HEK293 (cell line): ENCODE results near the gene EME2.

Experiments used
- BCL11B ChIP-seq: fragments of 450-650 bp; formaldehyde crosslinking; IDR thresholded peaks from 2 replicates; pipeline ENCODE4 v1.5.1; 2016; ENCODE audit warnings: low read depth, missing biosample characterization, missing genetic modification characterization
- GLIS1 ChIP-seq: fragments of 450-650 bp; formaldehyde crosslinking; IDR thresholded peaks from 2 replicates; pipeline ENCODE4 v1.5.1; 2016; ENCODE audit warnings: missing biosample characterization, missing genetic modification characterization
- IKZF3 ChIP-seq: fragments of 450-650 bp; IDR thresholded peaks from 2 replicates; pipeline ENCODE4 v1.5.0; 2018; ENCODE audit warnings: missing biosample characterization, mild to moderate bottlenecking, missing genetic modification characterization, moderate library complexity
- KLF1 ChIP-seq: fragments of 450-650 bp; formaldehyde crosslinking; IDR thresholded peaks from 2 replicates; pipeline ENCODE4 v1.5.1; 2016; ENCODE audit warnings: missing biosample characterization, missing genetic modification characterization
- KLF16 ChIP-seq: fragments of 450-650 bp; formaldehyde crosslinking; IDR thresholded peaks from 2 replicates; pipeline ENCODE4 v1.5.1; 2017; ENCODE audit warnings: missing biosample characterization, missing genetic modification characterization
- KLF7 ChIP-seq: fragments of 450-650 bp; formaldehyde crosslinking; IDR thresholded peaks from 2 replicates; pipeline ENCODE4 v1.5.1; 2016; ENCODE audit warnings: missing biosample characterization, missing genetic modification characterization, borderline replicate concordance
- KLF8 ChIP-seq: fragments of 450-650 bp; formaldehyde crosslinking; IDR thresholded peaks from 2 replicates; pipeline ENCODE4 v1.5.1; 2016; ENCODE audit warnings: missing biosample characterization, missing genetic modification characterization
- MYNN ChIP-seq: fragments of 450-650 bp; formaldehyde crosslinking; IDR thresholded peaks from 2 replicates; pipeline ENCODE4 v1.5.1; 2016; ENCODE audit warnings: missing biosample characterization, missing genetic modification characterization, borderline replicate concordance
- OSR2 ChIP-seq: fragments of 450-650 bp; formaldehyde crosslinking; IDR thresholded peaks from 2 replicates; pipeline ENCODE4 v1.5.1; 2016; ENCODE audit warnings: missing biosample characterization, missing genetic modification characterization
- OVOL3 ChIP-seq: fragments of 450-650 bp; formaldehyde crosslinking; IDR thresholded peaks from 2 replicates; pipeline ENCODE4 v1.5.1; 2016; ENCODE audit warnings: missing biosample characterization, missing genetic modification characterization
- SCRT2 ChIP-seq: fragments of 450-650 bp; formaldehyde crosslinking; IDR thresholded peaks from 2 replicates; pipeline ENCODE4 v1.5.1; 2016; ENCODE audit warnings: missing biosample characterization, missing genetic modification characterization
- SP2 ChIP-seq: fragments of 450-650 bp; formaldehyde crosslinking; IDR thresholded peaks from 2 replicates; pipeline ENCODE4 v1.5.1; 2016; ENCODE audit warnings: missing biosample characterization, missing genetic modification characterization
- SP3 ChIP-seq: fragments of 450-650 bp; formaldehyde crosslinking; IDR thresholded peaks from 2 replicates; pipeline ENCODE4 v1.5.1; 2016; ENCODE audit warnings: missing biosample characterization, missing genetic modification characterization
- ZFHX2 ChIP-seq: fragments of 450-650 bp; formaldehyde crosslinking; conservative IDR thresholded peaks from 2 replicates; pipeline ENCODE4 v1.5.1; 2016; ENCODE audit warnings: missing biosample characterization, missing genetic modification characterization
- ZNF175 ChIP-seq: fragments of 450-650 bp; formaldehyde crosslinking; IDR thresholded peaks from 2 replicates; pipeline ENCODE4 v1.5.1; 2016; ENCODE audit warnings: missing biosample characterization, missing genetic modification characterization
- ZNF366 ChIP-seq: fragments of 450-650 bp; formaldehyde crosslinking; conservative IDR thresholded peaks from 2 replicates; pipeline ENCODE4 v1.5.1; 2016; ENCODE audit warnings: missing biosample characterization, missing genetic modification characterization
- ZNF514 ChIP-seq: fragments of 450-650 bp; formaldehyde crosslinking; IDR thresholded peaks from 2 replicates; pipeline ENCODE4 v1.5.1; 2016; ENCODE audit warnings: missing biosample characterization, missing genetic modification characterization
- ZNF561 ChIP-seq: fragments of 450-650 bp; IDR thresholded peaks from 2 replicates; pipeline ENCODE4 v1.5.1; 2018; ENCODE audit warnings: missing biosample characterization, missing genetic modification characterization, borderline replicate concordance
- ZNF629 ChIP-seq: fragments of 450-650 bp; formaldehyde crosslinking; IDR thresholded peaks from 2 replicates; pipeline ENCODE4 v1.5.1; 2017; ENCODE audit warnings: missing biosample characterization, missing genetic modification characterization
- ZNF660 ChIP-seq: fragments of 450-650 bp; IDR thresholded peaks from 2 replicates; pipeline ENCODE4 v1.5.1; 2018; ENCODE audit warnings: missing biosample characterization, mild to moderate bottlenecking, missing genetic modification characterization
- ZNF664 ChIP-seq: fragments of 450-650 bp; formaldehyde crosslinking; IDR thresholded peaks from 2 replicates; pipeline ENCODE4 v1.5.1; 2016; ENCODE audit warnings: missing biosample characterization, missing genetic modification characterization
- ZNF701 ChIP-seq: fragments of 450-650 bp; formaldehyde crosslinking; IDR thresholded peaks from 2 replicates; pipeline ENCODE4 v1.5.1; 2016; ENCODE audit warnings: missing biosample characterization, missing genetic modification characterization
- TF ChIP-seq, protein P1 (sequence below): fragments of 450-650 bp; formaldehyde crosslinking; IDR thresholded peaks from 2 replicates; pipeline ENCODE4 v1.5.1; 2016; ENCODE audit warnings: missing biosample characterization, missing genetic modification characterization
- TF ChIP-seq, protein P2 (sequence below): fragments of 450-650 bp; formaldehyde crosslinking; IDR thresholded peaks from 2 replicates; pipeline ENCODE4 v1.5.1; 2016; ENCODE audit warnings: missing biosample characterization, missing genetic modification characterization
- TF ChIP-seq, protein P3 (sequence below): fragments of 450-650 bp; formaldehyde crosslinking; IDR thresholded peaks from 2 replicates; pipeline ENCODE4 v1.5.1; 2016; ENCODE audit warnings: missing biosample characterization, missing genetic modification characterization
- TF ChIP-seq, protein P4 (sequence below): fragments of 450-650 bp; formaldehyde crosslinking; IDR thresholded peaks from 2 replicates; pipeline ENCODE4 v1.5.1; 2016; ENCODE audit warnings: missing biosample characterization, missing genetic modification characterization
- TF ChIP-seq, protein P5 (sequence below): fragments of 450-650 bp; formaldehyde crosslinking; optimal IDR thresholded peaks from 2 replicates; pipeline ENCODE3; 2016; ENCODE audit warnings: missing biosample characterization, mild to moderate bottlenecking, missing genetic modification characterization
- TF ChIP-seq, protein P6 (sequence below): fragments of 450-650 bp; formaldehyde crosslinking; IDR thresholded peaks from 2 replicates; pipeline ENCODE4 v1.5.1; 2016; ENCODE audit warnings: missing biosample characterization, missing genetic modification characterization
- TF ChIP-seq, protein P7 (sequence below): fragments of 450-650 bp; formaldehyde crosslinking; IDR thresholded peaks from 2 replicates; pipeline ENCODE4 v1.5.1; 2017; ENCODE audit warnings: missing biosample characterization, mild to moderate bottlenecking, missing genetic modification characterization, moderate library complexity

Gene EME2

DNA sequence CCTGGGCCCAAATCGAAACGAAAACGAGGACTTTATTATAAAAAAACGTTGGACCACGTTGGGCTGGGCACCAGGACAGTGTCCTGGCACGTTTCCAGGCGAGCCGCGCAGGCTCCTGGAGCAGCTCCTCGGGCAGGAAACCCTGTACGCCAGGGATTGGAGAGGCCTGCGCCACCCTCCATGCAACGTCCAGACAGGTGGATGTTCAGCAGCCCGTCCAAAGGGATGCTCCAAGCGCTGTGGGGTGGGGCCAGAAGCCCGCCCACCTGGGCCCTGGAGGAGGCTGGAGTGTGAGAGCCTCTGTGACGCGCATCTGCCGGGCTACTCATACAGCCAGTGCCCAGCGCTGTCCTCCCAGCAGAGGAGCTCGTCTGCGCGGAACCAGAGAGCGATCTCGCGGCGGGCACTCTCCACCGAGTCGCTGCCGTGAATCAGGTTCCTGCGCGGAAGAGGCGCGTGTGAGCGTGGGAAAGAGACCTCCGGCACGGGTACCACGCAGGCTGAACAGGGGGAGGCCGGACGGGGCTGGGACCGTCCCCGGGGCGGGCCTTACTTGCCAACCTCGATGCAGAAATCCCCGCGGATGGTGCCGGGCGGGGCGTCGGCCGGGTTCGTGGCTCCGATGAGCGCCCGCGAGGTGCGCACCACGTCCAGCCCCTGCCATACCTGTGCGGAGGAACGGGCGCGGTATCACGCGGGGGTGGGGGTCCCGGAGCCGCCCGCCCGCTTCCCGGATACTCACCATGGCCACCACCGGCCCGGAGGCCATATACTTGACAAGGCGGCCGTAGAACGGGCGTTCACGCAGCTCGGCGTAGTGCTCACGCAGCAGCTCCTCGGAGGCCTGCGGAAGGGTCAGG, 2.1 kb upstream of the EME2 start (continued):
- peak; percentile 93 for TF ChIP-seq KLF8 (tag by site-specific recombination)
- no peak for TF ChIP-seq ZNF664 (tag by site-specific recombination)
- TF ChIP-seq OSR2 (tag by site-specific recombination): peak; percentile 32; the same call in 1 of the 2 replicates
- TF ChIP-seq, protein P1, sequence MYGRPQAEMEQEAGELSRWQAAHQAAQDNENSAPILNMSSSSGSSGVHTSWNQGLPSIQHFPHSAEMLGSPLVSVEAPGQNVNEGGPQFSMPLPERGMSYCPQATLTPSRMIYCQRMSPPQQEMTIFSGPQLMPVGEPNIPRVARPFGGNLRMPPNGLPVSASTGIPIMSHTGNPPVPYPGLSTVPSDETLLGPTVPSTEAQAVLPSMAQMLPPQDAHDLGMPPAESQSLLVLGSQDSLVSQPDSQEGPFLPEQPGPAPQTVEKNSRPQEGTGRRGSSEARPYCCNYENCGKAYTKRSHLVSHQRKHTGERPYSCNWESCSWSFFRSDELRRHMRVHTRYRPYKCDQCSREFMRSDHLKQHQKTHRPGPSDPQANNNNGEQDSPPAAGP (tag by site-specific recombination): peak; percentile 69; the same call in 1 of the 2 replicates
- no peak for TF ChIP-seq ZNF175 (tag by site-specific recombination)
- no peak for TF ChIP-seq ZNF514
- peak; percentile 90 for TF ChIP-seq SP2 (tag by site-specific recombination)
- TF ChIP-seq ZNF701: no peak
- TF ChIP-seq ZFHX2: peak; percentile 68
- TF ChIP-seq BCL11B: no peak
- TF ChIP-seq, protein P2, sequence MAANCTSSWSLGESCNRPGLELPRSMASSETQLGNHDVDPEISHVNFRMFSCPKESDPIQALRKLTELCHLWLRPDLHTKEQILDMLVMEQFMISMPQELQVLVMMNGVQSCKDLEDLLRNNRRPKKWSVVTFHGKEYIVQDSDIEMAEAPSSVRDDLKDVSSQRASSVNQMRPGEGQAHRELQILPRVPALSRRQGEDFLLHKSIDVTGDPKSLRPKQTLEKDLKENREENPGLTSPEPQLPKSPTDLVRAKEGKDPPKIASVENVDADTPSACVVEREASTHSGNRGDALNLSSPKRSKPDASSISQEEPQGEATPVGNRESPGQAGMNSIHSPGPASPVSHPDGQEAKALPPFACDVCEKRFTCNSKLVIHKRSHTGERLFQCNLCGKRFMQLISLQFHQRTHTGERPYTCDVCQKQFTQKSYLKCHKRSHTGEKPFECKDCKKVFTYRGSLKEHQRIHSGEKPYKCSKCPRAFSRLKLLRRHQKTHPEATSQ: 0 out of 2 replicates have a peak, but pooled peaks have one; percentile 32
- 0 out of 2 replicates have a peak, but pooled peaks have one; percentile 15 for TF ChIP-seq ZNF660 (tag by site-specific recombination)
- peak; percentile 75 for TF ChIP-seq ZNF629 (tag by site-specific recombination)
- TF ChIP-seq, protein P3, sequence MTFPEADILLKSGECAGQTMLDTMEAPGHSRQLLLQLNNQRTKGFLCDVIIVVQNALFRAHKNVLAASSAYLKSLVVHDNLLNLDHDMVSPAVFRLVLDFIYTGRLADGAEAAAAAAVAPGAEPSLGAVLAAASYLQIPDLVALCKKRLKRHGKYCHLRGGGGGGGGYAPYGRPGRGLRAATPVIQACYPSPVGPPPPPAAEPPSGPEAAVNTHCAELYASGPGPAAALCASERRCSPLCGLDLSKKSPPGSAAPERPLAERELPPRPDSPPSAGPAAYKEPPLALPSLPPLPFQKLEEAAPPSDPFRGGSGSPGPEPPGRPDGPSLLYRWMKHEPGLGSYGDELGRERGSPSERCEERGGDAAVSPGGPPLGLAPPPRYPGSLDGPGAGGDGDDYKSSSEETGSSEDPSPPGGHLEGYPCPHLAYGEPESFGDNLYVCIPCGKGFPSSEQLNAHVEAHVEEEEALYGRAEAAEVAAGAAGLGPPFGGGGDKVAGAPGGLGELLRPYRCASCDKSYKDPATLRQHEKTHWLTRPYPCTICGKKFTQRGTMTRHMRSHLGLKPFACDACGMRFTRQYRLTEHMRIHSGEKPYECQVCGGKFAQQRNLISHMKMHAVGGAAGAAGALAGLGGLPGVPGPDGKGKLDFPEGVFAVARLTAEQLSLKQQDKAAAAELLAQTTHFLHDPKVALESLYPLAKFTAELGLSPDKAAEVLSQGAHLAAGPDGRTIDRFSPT (tag by site-specific recombination): no peak; the same call in 1 of the 2 replicates
- peak; percentile 85 for TF ChIP-seq IKZF3 (tag by site-specific recombination)
- peak; percentile 76 for TF ChIP-seq KLF1
- peak; percentile 80 for TF ChIP-seq SCRT2 (tag by site-specific recombination)
- TF ChIP-seq, protein P4, sequence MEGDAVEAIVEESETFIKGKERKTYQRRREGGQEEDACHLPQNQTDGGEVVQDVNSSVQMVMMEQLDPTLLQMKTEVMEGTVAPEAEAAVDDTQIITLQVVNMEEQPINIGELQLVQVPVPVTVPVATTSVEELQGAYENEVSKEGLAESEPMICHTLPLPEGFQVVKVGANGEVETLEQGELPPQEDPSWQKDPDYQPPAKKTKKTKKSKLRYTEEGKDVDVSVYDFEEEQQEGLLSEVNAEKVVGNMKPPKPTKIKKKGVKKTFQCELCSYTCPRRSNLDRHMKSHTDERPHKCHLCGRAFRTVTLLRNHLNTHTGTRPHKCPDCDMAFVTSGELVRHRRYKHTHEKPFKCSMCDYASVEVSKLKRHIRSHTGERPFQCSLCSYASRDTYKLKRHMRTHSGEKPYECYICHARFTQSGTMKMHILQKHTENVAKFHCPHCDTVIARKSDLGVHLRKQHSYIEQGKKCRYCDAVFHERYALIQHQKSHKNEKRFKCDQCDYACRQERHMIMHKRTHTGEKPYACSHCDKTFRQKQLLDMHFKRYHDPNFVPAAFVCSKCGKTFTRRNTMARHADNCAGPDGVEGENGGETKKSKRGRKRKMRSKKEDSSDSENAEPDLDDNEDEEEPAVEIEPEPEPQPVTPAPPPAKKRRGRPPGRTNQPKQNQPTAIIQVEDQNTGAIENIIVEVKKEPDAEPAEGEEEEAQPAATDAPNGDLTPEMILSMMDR: 0 out of 2 replicates have a peak, but pooled peaks have one; percentile 44
- TF ChIP-seq, protein P5, sequence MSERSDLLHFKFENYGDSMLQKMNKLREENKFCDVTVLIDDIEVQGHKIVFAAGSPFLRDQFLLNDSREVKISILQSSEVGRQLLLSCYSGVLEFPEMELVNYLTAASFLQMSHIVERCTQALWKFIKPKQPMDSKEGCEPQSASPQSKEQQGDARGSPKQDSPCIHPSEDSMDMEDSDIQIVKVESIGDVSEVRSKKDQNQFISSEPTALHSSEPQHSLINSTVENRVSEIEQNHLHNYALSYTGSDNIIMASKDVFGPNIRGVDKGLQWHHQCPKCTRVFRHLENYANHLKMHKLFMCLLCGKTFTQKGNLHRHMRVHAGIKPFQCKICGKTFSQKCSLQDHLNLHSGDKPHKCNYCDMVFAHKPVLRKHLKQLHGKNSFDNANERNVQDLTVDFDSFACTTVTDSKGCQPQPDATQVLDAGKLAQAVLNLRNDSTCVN (tag by site-specific recombination): peak; percentile 96
- 0 out of 2 replicates have a peak, but pooled peaks have one; percentile 15 for TF ChIP-seq OVOL3 (tag by site-specific recombination)
- TF ChIP-seq SP3 (tag by site-specific recombination): peak; percentile 86
- no peak for TF ChIP-seq MYNN
- TF ChIP-seq KLF16 (tag by site-specific recombination): peak; percentile 69; the same call in 1 of the 2 replicates
- TF ChIP-seq KLF7: peak; percentile 46; the same call in 1 of the 2 replicates
- TF ChIP-seq, protein P6, sequence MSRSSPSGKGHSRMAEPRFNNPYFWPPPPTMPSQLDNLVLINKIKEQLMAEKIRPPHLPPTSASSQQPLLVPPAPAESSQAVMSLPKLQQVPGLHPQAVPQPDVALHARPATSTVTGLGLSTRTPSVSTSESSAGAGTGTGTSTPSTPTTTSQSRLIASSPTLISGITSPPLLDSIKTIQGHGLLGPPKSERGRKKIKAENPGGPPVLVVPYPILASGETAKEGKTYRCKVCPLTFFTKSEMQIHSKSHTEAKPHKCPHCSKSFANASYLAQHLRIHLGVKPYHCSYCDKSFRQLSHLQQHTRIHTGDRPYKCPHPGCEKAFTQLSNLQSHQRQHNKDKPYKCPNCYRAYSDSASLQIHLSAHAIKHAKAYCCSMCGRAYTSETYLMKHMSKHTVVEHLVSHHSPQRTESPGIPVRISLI (tag by site-specific recombination): no peak
- TF ChIP-seq, protein P7, sequence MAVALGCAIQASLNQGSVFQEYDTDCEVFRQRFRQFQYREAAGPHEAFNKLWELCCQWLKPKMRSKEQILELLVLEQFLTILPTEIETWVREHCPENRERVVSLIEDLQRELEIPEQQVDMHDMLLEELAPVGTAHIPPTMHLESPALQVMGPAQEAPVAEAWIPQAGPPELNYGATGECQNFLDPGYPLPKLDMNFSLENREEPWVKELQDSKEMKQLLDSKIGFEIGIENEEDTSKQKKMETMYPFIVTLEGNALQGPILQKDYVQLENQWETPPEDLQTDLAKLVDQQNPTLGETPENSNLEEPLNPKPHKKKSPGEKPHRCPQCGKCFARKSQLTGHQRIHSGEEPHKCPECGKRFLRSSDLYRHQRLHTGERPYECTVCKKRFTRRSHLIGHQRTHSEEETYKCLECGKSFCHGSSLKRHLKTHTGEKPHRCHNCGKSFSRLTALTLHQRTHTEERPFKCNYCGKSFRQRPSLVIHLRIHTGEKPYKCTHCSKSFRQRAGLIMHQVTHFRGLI (tag by site-specific recombination): peak; percentile 79; the same call in 1 of the 2 replicates
- TF ChIP-seq ZNF561 (tag by site-specific recombination): peak; percentile 67; the same call in 1 of the 2 replicates
- no peak for TF ChIP-seq ZNF366
- peak; percentile 3; the same call in 1 of the 2 replicates for TF ChIP-seq GLIS1 (tag by site-specific recombination)
